ENCODE measurements around the gene C2CD4C.
"Not testable (repeated sequence)": the region's sequence is repeated elsewhere in the genome, so short reads cannot be mapped to it uniquely, and the experiment has no call there.

Gene C2CD4C

DNA sequence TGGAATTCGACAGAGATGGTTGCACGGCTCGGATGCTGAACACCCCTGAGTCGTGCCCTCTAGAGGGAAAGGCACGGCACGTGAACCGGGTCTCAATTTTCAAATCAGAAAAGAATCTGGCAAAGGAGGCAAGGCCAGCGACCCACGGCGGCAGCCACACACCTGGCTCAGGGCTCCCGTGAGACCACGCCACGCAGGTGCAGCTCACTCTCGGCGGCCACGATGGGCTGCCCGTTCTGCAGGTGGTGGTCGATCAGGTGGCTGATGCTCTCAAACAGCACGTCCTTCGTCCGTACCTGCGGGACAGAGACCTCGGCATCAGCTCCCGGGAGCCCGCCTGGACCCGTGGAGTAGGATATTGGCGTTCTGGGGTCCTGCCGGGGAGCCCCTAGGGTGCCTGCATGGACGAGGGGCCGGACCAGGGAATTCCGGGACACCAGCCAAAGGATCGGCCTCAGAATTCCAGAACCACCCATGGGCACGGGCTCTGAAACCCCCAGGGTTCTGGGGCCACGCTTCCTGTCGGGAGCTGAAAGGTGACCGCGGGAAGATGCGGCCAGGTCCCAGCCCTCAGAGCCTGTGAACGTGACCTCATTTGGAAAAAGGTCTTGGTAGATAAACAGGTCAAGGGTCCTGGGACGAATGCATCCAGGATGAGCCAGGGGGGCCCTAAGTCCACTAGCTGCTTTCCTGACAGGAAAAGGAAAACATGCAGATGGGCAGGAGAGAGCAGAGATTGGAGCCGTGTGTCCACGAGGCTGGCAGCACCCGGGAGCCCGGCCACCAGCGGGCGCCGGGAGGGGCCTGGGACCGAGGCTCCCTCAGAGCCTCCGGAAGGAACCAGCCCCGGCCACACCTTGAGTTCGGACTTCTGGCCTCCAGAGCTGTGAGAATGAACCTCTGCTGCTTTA, 10.1 kb upstream of the C2CD4C start:
- no peak for DNase-seq (ENCODE audit: low read depth, low spot score)
- H3K4me3 ChIP-seq (ENCODE audit: low read length): no peak overlapping the region

DNA sequence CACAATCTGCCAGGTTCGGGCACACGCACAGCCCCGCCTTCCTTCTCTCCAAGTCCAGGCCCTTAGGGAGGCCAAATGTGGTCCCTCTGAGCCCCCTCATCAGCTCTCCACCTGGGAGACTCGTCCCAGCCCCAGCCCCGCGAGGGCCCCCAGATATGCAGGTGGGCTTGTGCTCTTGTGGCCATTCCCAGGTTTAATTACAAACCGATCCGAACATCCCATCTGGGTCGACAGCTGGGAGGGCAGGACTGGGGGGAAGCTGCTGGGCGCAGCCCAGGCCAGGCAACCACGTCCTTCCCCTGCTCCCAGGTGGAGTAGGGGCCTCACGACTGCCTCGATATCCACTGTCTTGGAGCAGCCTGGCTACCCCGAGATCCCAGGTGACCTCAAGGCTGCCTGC, 7.5 kb upstream of the C2CD4C start:
- no peak for DNase-seq (ENCODE audit: low read depth, low spot score)
- no peak overlapping the region for H3K4me3 ChIP-seq (ENCODE audit: low read length)

DNA sequence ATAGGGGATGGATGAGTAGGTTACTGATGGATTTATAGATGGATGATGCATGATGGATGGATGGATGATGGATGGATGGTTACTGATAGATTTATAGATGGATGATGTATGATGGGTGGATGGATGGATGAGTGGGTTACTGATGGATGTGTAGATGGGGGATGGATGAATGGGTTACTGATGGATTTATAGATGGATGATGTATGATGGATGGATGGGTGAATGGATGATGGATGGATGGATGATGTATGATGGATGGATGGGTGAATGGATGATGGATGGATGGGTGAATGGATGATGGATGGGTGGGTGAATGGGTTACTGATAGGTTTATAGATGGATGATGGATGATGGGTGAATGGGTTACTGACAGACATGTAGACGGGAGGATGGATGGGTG, 6.3 kb upstream of the C2CD4C start:
- no peak for DNase-seq (ENCODE audit: low read depth, low spot score)
- no peak overlapping the region for H3K4me3 ChIP-seq (ENCODE audit: low read length)

DNA sequence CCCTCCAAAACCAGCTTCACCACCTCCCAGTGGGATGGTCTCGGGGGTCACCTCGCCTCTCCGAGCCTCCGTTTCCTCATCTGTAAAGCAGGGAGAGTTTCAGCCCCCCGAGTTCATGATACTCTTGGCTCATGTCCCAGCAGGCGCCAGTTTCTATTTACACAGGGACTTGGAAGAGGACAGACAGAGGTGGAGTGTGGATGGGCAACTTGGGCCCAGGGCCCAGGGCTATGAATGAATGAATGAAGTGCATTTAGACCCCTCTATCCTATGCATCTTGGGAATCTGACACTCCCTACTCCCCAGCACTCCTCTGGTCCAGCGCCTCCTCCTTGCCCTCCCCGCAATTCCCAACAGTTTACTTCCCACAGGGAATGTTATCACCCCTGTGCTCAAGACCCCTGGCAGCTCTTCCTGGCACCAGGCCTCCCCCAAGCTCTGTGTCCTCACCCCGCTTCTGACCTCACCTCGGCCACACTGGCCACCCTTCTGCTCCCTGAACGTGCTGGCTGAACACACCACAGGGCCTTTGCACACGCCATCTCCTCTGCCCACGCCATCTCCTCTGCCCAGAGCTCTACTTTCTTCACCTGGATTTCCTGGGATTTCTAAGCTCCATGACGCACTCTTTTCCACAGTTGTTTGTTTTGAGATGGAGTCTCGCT, 4.9 kb upstream of the C2CD4C start:
- DNase-seq (ENCODE audit: low read depth, low spot score): no peak
- H3K4me3 ChIP-seq (ENCODE audit: low read length): no peak overlapping the region

DNA sequence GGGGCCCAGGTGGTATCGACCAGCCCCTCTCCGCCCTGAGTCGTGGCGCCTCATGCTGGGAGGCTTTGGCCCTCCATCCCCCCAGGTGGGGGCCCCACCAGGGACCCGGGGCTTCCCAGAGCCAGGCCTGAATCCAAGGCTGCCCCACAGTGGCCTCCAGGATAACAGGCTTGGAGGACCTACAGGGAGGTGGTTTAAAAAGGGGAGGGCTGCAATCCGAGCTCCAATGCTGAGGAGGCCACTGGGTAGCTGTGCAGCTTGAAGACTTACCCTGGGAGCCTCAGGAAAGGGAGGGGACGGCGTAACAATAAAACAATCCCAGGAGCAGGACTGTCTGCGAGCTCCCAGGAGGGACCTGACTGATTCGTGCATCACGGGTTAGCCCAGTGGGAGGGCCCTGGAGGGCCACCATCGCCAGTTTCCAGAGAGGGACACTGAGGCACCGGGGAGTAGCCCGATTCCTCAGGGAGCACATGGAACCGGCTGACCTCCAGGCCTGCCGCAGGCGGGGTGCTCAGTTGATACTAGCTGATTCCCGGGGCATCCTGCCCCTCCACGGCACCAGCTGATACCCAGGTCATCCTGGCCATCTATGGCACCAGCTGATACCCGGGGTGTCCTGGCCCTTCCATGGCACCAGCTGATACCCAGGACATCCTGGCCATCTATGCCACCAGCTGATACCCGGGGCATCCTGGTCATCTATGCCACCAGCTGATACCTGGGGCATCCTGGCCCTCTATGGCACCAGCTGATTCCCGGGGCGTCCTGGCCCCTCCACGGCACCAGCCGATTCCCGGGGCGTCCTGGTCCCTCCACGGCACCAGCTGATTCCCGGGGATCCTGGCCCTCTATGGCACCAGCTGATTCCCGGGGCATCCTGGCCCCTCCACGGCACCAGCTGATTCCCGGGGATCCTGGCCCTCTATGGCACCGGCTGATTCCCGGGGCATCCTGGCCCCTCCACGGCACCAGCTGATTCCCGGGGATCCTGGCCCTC, 3.7 kb upstream of the C2CD4C start:
- no peak for DNase-seq (ENCODE audit: low read depth, low spot score)
- no peak overlapping the region for H3K4me3 ChIP-seq (ENCODE audit: low read length)

DNA sequence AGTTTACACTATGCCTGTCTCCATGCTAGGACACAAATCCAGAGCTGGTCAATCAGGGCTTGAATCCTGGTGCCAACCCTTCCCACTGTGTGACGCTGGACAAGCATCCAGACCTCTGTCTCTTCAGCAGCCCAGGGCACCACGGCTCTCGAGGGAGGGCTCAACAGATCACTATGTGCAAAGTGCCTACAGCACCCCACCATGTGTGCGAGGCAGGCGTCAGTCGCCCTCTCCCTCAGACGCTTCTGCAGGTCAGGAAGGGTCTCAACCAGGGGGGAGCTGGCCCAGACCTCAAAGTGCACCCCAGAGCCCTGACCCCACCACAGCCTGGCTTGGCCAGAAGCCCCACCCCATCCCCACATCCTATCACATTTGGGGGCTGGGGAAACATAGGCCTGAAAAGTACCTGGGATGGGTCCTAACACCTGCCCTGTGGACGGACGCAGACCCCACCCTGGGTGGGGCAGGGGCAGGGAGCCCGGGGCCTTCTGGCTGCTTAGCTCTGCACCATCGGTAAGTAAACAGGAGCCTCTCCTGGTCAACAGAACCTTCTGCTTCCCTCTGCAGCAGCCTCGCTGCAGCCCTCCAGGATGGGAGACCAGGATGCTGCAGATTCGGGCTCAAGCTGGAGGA, 2.9 kb upstream of the C2CD4C start:
- no peak overlapping the region for H3K4me3 ChIP-seq (ENCODE audit: low read length)
- DNase-seq (ENCODE audit: low read depth, low spot score): no peak

DNA sequence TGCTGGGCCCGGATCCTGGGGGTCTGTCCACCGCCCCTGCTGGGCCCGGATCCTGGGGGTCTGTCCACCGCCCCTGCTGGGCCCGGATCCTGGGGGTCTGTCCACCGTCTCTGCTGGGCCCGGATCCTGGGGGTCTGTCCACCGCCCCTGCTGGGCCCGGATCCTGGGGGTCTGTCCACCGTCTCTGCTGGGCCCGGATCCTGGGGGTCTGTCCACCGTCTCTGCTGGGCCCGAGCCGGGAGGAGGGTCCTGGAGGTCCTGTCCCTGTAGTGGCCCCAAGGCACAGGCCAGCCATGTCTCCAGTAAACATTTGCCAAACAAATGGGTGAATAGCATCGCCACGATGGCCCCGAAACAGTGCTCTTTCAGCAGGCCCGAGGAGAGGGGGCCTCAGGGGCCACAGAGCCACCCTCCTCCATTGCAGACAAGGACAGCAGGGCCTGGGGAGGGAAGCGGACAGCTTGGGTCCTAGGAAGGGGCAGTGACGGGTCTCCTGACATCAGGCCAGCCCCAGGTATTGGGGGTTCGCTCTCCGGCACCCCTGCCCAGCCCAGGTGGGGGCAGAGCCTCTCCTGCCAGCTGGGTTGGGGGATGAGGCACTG, 2.3 kb upstream of the C2CD4C start:
- DNase-seq (ENCODE audit: low read depth, low spot score); H3K4me3 ChIP-seq (ENCODE audit: low read length): not testable (repeated sequence)

DNA sequence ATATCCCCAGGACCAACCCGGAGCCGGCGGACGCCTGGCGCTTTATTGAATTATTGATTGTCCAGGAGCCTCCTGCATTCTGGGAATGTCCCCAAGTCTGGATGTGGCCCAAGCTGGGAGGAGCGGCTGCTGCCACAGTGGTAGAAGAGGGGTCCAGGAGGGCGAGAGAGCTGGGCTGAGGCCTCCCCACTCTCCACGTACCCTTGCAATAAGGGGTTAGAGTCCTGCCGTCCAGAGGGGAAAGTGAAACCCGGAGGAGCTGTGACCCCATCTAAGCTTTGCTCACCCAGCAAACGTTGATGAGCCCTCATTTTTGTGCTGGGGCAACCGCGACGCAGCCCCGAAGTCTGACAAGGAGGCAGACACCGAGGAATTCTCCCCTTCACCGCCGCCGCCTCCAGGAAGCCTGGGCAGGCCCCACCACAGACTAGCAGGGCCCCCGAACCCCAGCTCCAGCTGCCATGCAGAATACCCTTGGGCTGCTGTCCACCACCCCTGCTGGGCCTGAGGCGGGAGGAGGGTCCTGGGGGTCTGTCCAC, 1.4 kb upstream of the C2CD4C start:
- no peak overlapping the region for H3K4me3 ChIP-seq (ENCODE audit: low read length)
- DNase-seq (ENCODE audit: low read depth, low spot score): no peak

DNA sequence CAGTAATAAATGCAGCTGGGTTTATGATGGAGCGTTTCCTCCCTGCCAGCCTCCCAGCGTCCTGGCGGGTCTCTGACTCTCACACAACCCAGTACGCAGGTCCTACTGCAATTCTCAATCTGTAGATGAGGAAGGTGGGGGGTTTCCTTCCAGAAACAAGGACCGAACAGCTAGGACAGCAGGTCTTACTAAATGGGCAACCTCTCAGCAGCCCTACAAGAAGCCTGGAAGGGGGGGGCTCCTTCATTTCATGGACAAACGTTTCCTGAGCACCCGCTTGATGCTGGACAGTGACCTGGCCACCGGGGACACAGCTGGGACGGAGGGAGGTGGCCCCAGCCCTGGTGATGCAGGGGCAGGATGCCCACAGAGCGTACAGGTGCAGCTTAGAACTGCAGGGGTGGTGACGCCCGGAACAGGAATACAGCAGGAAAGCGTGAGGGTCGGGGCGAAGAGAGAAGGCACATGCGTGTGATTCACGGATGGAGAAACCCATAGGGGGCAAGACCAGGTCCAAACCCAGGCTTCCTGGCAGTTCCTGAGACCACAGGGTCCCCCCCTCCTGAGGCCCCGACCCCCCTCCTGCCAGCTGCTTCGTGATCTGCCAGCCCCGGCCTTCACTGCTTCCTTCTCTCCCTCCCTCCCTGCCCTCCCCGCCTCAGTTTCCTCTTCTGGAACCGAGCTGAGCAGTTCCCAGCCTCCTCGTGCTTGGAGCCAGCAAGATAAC, 732 bp upstream of the C2CD4C start:
- peak overlapping the region; percentile 53 for H3K4me3 ChIP-seq (ENCODE audit: low read length)
- peak; percentile 21 for DNase-seq (ENCODE audit: low read depth, low spot score)

DNA sequence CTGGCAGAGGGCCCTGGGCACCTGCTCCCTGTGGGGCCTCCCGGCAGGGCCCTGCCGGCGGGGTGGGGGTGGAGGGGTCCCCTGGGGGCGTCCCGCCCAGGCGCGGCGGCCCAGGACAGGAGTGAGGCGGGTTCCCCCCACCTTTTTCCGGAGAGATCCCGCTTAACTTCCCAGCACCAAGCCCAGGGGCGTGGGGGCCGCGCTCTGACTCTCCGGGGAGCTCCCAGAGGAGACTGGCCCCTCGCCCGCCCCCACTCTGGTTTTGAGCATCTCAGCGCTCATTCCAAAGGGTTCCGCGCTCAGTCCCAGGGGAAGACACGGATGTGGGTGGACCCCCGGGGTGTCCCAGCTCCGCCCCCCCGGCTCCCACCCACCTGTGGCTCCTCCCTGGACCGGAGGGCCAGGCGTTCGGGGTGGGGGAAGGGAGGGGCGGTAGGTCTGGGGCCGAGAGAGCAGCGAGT, 476 bp downstream of the C2CD4C start:
- peak overlapping the region; percentile 31 for H3K4me3 ChIP-seq (ENCODE audit: low read length)
- DNase-seq (ENCODE audit: low read depth, low spot score): no peak

DNA sequence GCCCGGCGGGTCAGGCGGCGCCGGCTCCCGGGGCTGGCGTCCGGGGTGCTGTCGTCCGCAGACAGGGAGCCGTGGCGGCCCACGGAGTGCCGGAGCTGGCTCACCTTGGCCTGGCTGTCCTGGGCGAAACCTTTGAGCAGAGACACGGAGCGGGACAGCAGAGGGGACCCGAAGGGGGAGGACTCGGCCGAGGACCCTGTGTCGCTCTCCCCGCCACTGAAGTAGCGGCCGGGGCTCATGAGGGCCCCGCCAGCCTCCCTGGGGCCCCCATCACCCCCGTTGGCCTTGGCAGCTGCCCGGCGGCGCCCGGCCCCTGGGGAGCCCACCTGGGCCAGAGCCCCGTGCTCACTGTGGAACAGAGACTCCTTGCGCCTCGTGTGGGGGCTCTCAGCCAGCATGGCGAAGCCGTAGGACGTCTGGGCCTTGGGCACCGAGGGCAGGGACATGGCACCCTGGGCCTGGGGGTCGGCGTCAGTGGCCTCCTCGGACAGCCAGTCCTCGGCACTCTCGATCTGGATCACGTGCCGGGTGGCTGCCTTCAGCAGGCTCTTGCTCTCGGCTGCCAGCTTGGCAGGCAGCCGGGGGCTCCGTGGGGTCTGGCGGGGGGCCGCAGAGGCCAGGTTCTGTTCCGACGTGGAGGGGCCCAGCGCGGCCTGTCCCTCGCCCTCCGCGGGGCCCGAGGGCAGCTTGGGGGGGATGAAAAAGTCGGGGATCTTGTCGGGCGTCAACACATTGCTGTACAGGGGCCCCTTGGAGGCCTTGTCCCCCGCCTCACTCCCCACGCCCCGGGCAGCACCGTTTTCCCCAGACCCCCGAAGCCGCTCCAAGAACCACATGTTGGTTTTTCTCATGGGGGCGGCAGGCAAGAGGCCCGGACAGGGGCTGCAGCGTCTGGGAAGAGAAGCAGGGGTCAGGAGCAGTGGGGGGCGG, 1.2 kb downstream of the C2CD4C start:
- DNase-seq (ENCODE audit: low read depth, low spot score): no peak
- no peak overlapping the region for H3K4me3 ChIP-seq (ENCODE audit: low read length)

DNA sequence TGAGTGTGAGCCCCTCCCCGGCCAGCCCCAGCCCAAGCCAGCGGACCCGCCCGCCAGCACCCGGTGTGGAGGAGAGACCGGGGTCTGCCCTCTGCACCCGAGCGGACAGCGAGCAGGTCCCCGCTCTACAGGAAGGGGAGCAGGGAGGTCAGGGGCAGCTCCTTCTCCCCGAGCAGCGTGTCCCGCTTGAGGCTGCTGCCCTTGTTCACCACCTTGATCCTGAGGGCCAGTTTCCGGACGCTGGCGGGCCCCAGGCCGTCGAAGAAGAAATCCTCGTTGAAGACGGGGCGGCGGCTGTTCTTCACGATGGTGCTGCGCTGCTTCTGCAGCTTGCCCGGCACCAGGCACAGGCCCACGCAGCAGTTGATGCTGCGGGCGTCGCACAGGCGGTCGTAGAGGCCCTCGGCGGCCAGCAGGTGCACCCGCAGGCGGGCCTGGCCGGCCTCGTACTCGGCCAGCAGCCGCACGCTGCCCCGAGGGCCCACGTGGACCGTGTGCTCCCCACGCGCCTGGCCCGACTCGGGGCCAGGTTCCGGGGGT, 1.9 kb downstream of the C2CD4C start:
- H3K4me3 ChIP-seq (ENCODE audit: low read length): no peak overlapping the region
- DNase-seq (ENCODE audit: low read depth, low spot score): no peak

DNA sequence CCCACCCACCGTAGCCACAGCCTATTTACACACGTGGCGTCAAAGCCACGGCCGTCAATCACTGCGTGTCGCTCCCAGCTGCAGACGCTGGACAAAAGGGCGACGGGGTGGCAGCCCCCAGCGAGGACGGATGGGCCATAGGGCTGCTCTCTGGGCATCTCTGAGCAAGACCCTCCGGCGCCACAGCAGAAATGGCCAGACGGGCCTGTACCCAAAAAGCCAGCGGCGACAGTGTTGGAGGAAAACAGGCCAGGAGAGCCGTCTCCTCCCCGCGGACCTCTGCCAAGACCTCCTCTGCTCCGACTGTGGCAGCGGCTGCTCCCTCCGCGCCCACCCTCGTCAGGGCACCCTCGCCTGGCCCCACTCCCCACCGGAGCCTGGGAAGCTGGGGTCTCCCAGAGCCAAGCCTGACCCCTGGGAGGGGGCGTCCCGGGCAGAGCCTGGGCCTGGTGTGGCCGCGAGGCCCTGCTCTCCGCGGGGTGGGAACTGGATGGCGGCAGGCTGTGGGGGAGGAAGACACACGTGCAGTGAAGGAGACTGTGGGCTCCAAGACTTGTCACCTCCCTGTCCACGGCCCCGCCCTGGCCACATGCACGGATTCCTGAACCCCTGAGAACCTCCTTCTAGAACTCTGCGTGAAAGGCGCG, 2.7 kb downstream of the C2CD4C start:
- DNase-seq (ENCODE audit: low read depth, low spot score): no peak
- H3K4me3 ChIP-seq (ENCODE audit: low read length): no peak overlapping the region

DNA sequence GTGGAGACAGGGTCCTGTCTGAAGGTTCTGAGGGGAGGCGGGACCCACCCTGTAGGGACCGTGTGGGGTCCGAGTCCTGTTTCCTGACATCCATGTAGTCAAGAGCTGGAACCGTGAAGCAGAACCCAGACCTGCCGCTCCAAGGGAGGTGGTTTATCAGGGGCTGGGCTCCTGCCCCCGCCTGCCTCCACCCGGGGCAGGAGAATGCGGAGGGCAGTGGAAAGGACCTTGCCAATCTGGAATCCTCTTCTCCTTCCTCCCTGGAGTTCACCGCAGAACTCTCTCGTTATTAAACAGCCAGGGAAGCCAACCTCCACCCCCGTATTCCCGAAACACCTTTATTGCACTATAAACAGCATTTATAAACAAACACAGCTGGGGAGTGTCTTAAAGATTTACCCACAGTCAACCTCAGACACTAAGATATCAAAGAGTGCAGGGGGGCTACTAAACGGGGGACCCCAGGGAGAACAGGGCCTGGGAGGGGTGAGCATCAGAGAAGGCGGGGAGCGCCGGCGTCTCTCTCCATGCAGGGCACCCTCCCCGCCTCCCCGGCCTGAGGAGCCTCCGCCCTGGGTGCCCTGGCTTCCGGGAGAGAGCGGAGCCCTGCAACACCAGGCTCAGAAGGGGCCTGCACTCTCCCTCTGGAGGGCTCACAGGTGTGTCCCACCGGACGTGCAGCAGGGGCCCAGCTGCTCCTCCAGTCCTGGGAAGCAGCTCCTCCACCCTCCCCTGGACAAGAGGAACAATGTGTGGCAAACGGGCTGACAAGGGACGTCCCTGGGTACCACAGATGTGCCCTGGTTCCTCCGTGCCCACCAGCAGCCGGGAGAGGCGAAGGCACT, 3.6 kb downstream of the C2CD4C start:
- DNase-seq (ENCODE audit: low read depth, low spot score): no peak
- no peak overlapping the region for H3K4me3 ChIP-seq (ENCODE audit: low read length)
